CD4-positive, alpha-beta T cell treated with Interferon gamma for 1 hour (primary cell): ENCODE data around the gene ZNF618.
A peak's percentile ranks its signal among the peaks of the same experiment; 100 is the strongest.

Experiments used
- DNase-seq: peaks from one replicate; pipeline ENCODE4 v3.0.0-alpha.2; 2020

Gene ZNF618

GRCh38 chr9:113962396-113962795 lies 86.3 kb downstream of the ZNF618 start:
- DNase-seq, result no peak

GRCh38 chr9:113963017-113963620 lies 87.0 kb downstream of the ZNF618 start:
- DNase-seq, result peak; percentile 13

- no peak for DNase-seq
Observed at GRCh38 chr9:113963696-113964494, 87.8 kb downstream of the ZNF618 start.

- no peak for DNase-seq
Observed at GRCh38 chr9:113964495-113965170, 88.5 kb downstream of the ZNF618 start.

GRCh38 chr9:113966394-113966793 lies 90.3 kb downstream of the ZNF618 start:
- DNase-seq, result no peak

GRCh38 chr9:113967380-113967779 lies 91.3 kb downstream of the ZNF618 start:
- no peak for DNase-seq

GRCh38 chr9:113969343-113969742 lies 93.2 kb downstream of the ZNF618 start:
- DNase-seq, result no peak

GRCh38 chr9:113973226-113973625 lies 97.1 kb downstream of the ZNF618 start:
- DNase-seq, result no peak

GRCh38 chr9:113973963-113974413 lies 97.9 kb downstream of the ZNF618 start:
- DNase-seq, result no peak

- DNase-seq, result no peak
Observed at GRCh38 chr9:113976915-113977314, 100.8 kb downstream of the ZNF618 start.

GRCh38 chr9:113978725-113979342 lies 102.7 kb downstream of the ZNF618 start:
- DNase-seq, result no peak

GRCh38 chr9:113979343-113980127 lies 103.4 kb downstream of the ZNF618 start:
- no peak for DNase-seq

GRCh38 chr9:113984639-113985380 lies 108.7 kb downstream of the ZNF618 start:
- no peak for DNase-seq

- no peak for DNase-seq
Observed at GRCh38 chr9:113985968-113986585, 110.0 kb downstream of the ZNF618 start.

- no peak for DNase-seq
Observed at GRCh38 chr9:113986931-113987330, 110.8 kb downstream of the ZNF618 start.

GRCh38 chr9:113987526-113987925 lies 111.4 kb downstream of the ZNF618 start:
- DNase-seq, result no peak

- no peak for DNase-seq
Observed at GRCh38 chr9:113988385-113989016, 112.4 kb downstream of the ZNF618 start.

GRCh38 chr9:113989017-113989713 lies 113.1 kb downstream of the ZNF618 start:
- DNase-seq, result no peak

- DNase-seq, result no peak
Observed at GRCh38 chr9:113989714-113990569, 113.8 kb downstream of the ZNF618 start.
